ENCODE results near the gene PKN1. TPM values are rescaled to one million over a fixed set of nuclear protein-coding genes. Genes with fewer than 3 reads are reported as not detected.
"Not testable (repeated sequence)": the region's sequence is repeated elsewhere in the genome, so short reads cannot be mapped to it uniquely, and the experiment has no call there.

PKN1 gene
- total and polyA plus RNA-seq, 2 experiments from 2014 or later: 47.2 to 128 TPM

- Histone ChIP-seq H3K27me3 (replicated peaks; ENCODE audit: insufficient read depth) (no peaks in the 10 kb centered on the region), H3K9ac (no peak overlapping the region), H3K4me2 (ENCODE audit: unreplicated experiment) (no peak overlapping the region), H3K9me3 (ENCODE audit: low read depth) (no peaks in the 10 kb centered on the region), H4K20me1 (ENCODE audit: insufficient read depth) (no peaks in the 10 kb centered on the region), H3K36me3 (ENCODE audit: low read depth) (peaks cover 8% of the 10 kb centered on the region; the same call in 1 of the 2 replicates), H3K9me2 (ENCODE audit: insufficient read depth) (no peaks in the 10 kb centered on the region), H3K4me1 (ENCODE audit: insufficient read depth) (no peaks in the 10 kb centered on the region), H3K79me2 (ENCODE audit: insufficient read depth) (no peaks in the 10 kb centered on the region), H3K4me3 (no peak overlapping the region), H2AFZ (no peak overlapping the region), H3F3A (ENCODE audit: insufficient read depth) (peaks cover 10% of the 10 kb centered on the region), H3K27ac (no peak overlapping the region)
- in situ Hi-C loops (cut with MboI): loop anchor here (5.0 kb wide), 1 partner anchor 371 kb away; no protein-coding TSS in a partner anchor
- WGBS, 2 experiments (ENCODE audit: low coverage in 1 of 2, low lambda C conversion rate in 2 of 2, missing lambda C conversion rate in 2 of 2): 54 to 56% methylated on average over 16 of the region's 16 CpGs
- no peak for TF ChIP-seq EZH2phosphoT487 (IDR thresholded peaks at IDR 0.05; ENCODE audit: insufficient read depth, low read depth)
- no peak for TF ChIP-seq EZH2 (IDR thresholded peaks at IDR 0.05; ENCODE audit: insufficient read depth, poor library complexity, severe bottlenecking)
- DNase-seq: no peak
Observed at GRCh38 chr19:14395710-14396336, 37.3 kb upstream of the PKN1 start.

- H3K9ac ChIP-seq; H3K9me2 ChIP-seq (ENCODE audit: insufficient read depth); H3K27ac ChIP-seq; DNase-seq; H3K79me2 ChIP-seq (ENCODE audit: insufficient read depth); H3K36me3 ChIP-seq (ENCODE audit: low read depth); H3K4me3 ChIP-seq; H4K20me1 ChIP-seq (ENCODE audit: insufficient read depth); H2AFZ ChIP-seq; H3K27me3 ChIP-seq (replicated peaks; ENCODE audit: insufficient read depth); H3K4me2 ChIP-seq (ENCODE audit: unreplicated experiment); H3K4me1 ChIP-seq (ENCODE audit: insufficient read depth); H3K9me3 ChIP-seq (ENCODE audit: low read depth): not testable (repeated sequence)
- peaks cover 19% of the 10 kb centered on the region for H3F3A ChIP-seq (ENCODE audit: insufficient read depth)
- WGBS, 2 experiments (ENCODE audit: low coverage in 1 of 2, low lambda C conversion rate in 2 of 2, missing lambda C conversion rate in 2 of 2): 96 to 100% methylated on average over 3 of the region's 3 CpGs
- in situ Hi-C loops (cut with MboI): loop anchor here (5.0 kb wide), 1 partner anchor 371 kb away; no protein-coding TSS in a partner anchor
Observed at GRCh38 chr19:14396730-14397129, 36.4 kb upstream of the PKN1 start.

- H3K4me2 ChIP-seq (ENCODE audit: unreplicated experiment); H3K9ac ChIP-seq; H3K36me3 ChIP-seq (ENCODE audit: low read depth); H3K27ac ChIP-seq; H3K9me2 ChIP-seq (ENCODE audit: insufficient read depth); H3K4me3 ChIP-seq; H3K79me2 ChIP-seq (ENCODE audit: insufficient read depth); H3K27me3 ChIP-seq (replicated peaks; ENCODE audit: insufficient read depth); H4K20me1 ChIP-seq (ENCODE audit: insufficient read depth); H2AFZ ChIP-seq; H3K9me3 ChIP-seq (ENCODE audit: low read depth); DNase-seq; H3K4me1 ChIP-seq (ENCODE audit: insufficient read depth): not testable (repeated sequence)
- WGBS, 2 experiments (ENCODE audit: low coverage in 1 of 2, low lambda C conversion rate in 2 of 2, missing lambda C conversion rate in 2 of 2): 97 to 98% methylated on average over 14 to 16 of the region's 16 CpGs
- peaks cover 24% of the 10 kb centered on the region for H3F3A ChIP-seq (ENCODE audit: insufficient read depth)
- in situ Hi-C loops (cut with MboI): loop anchor here (5.0 kb wide), 1 partner anchor 370 kb away; no protein-coding TSS in a partner anchor
Observed at GRCh38 chr19:14397168-14397567, 35.9 kb upstream of the PKN1 start.

GRCh38 chr19:14400951-14401431 is 32.1 kb upstream of the PKN1 start:
- 84 to 87% methylated on average over 11 of the region's 11 CpGs for WGBS, 2 experiments (ENCODE audit: low coverage in 1 of 2, low lambda C conversion rate in 2 of 2, missing lambda C conversion rate in 2 of 2)
- H3K27ac ChIP-seq: no peak overlapping the region

More at GRCh38 chr19:14400951-14401431, 32.1 kb upstream of the PKN1 start:
- 0 out of 2 replicates have a peak, but pooled peaks cover 3% of the 10 kb centered on the region for H3K36me3 ChIP-seq (ENCODE audit: low read depth)
- H3K27me3 ChIP-seq (replicated peaks; ENCODE audit: insufficient read depth): no peaks in the 10 kb centered on the region
- no peaks in the 10 kb centered on the region for H4K20me1 ChIP-seq (ENCODE audit: insufficient read depth)
- in situ Hi-C loops (cut with MboI): no loop called here
- no peak overlapping the region for H2AFZ ChIP-seq
- no peaks in the 10 kb centered on the region for H3K4me1 ChIP-seq (ENCODE audit: insufficient read depth)
- H3K79me2 ChIP-seq (ENCODE audit: insufficient read depth): no peaks in the 10 kb centered on the region
- no peaks in the 10 kb centered on the region for H3K9me3 ChIP-seq (ENCODE audit: low read depth)
- no peaks in the 10 kb centered on the region for H3K9me2 ChIP-seq (ENCODE audit: insufficient read depth)
- H3K4me3 ChIP-seq: no peak overlapping the region
- H3F3A ChIP-seq (ENCODE audit: insufficient read depth): peaks cover 24% of the 10 kb centered on the region
- TF ChIP-seq EZH2 (IDR thresholded peaks at IDR 0.05; ENCODE audit: insufficient read depth, poor library complexity, severe bottlenecking) (no peak), EZH2phosphoT487 (IDR thresholded peaks at IDR 0.05; ENCODE audit: insufficient read depth, low read depth) (no peak)
- H3K9ac ChIP-seq: no peak overlapping the region
- no peak overlapping the region for H3K4me2 ChIP-seq (ENCODE audit: unreplicated experiment)
- no peak for DNase-seq

Measured in GM23248 (cell line).